DND-41 (cell line): ENCODE results near the gene NBAS.

Source experiments
- CTCF ChIP-seq: IDR thresholded peaks from 2 replicates; pipeline ENCODE4 v1.5.1; 2012; ENCODE audit warnings: borderline replicate concordance, low read length, moderate library complexity, mild to moderate bottlenecking; ENCODE audit not compliant: poor library complexity, severe bottlenecking; ENCODE audit errors: extremely low read depth
- EZH2 ChIP-seq: IDR thresholded peaks from 3 replicates; pipeline ENCODE4 v1.6.1; 2012; ENCODE audit warnings: borderline replicate concordance, low read depth, mild to moderate bottlenecking, moderate library complexity, low read length, inconsistent platforms; ENCODE audit not compliant: severe bottlenecking

GRCh38 chr2:15553519-15553918, 7.6 kb downstream of the NBAS start:
- no peak for TF ChIP-seq EZH2
- TF ChIP-seq CTCF, result no peak
